Mesothelial cell of epicardium (in vitro differentiated cells): ENCODE data around the gene MMP3. TPM values are rescaled to one million over a fixed set of nuclear protein-coding genes. Genes with fewer than 3 reads are reported as not detected.

ENCODE experiments used
- DNase-seq, 2 experiments: peaks; one replicate each; pipeline ENCODE4 v3.0.0; 2021; ENCODE audit warnings: low spot score in 2 of 2; ENCODE audit not compliant: unreplicated experiment in 2 of 2
- H3K27ac Mint-ChIP-seq: 2 replicates; pipeline ENCODE4 v1.8.0; 2021; ENCODE audit warnings: mixed read lengths
- H3K27me3 Mint-ChIP-seq: 2 replicates; pipeline ENCODE4 v1.8.0; 2021; ENCODE audit warnings: low read depth, mixed read lengths
- H3K36me3 Mint-ChIP-seq: 2 replicates; pipeline ENCODE4 v1.8.0; 2021; ENCODE audit warnings: mixed read lengths
- H3K4me1 Mint-ChIP-seq: 2 replicates; pipeline ENCODE4 v1.8.0; 2021; ENCODE audit warnings: mixed read lengths
- H3K4me3 Mint-ChIP-seq: 2 replicates; pipeline ENCODE4 v1.8.0; 2021; ENCODE audit warnings: mild to moderate bottlenecking, moderate library complexity, mixed read lengths
- H3K9me3 Mint-ChIP-seq: 2 replicates; pipeline ENCODE4 v1.8.0; 2021; ENCODE audit warnings: mixed read lengths
- CTCF ChIP-seq: fragments of 200-600 bp; sonication (generic); IDR thresholded peaks from one replicate; pipeline ENCODE4 v1.5.0; 2021; ENCODE audit warnings: antibody characterized with exemption; ENCODE audit not compliant: unreplicated experiment
- total RNA-seq: library from RNA; stranded (reverse); gene quantifications from 3 replicates; pipeline ENCODE4 v1.2.1, GENCODE V29; 2021

Gene MMP3
- total RNA-seq, 1 donor from 2014 or later = not detected

- Mint-ChIP-seq H3K36me3 (no peaks in the 10 kb centered on the region), H3K9me3 (no peaks in the 10 kb centered on the region), H3K4me1 (peaks cover 10% of the 10 kb centered on the region), H3K27ac (no peak overlapping the region), H3K4me3 (no peak overlapping the region), H3K27me3 (no peaks in the 10 kb centered on the region)
- no peak for TF ChIP-seq CTCF
- no peak for DNase-seq
Measured at GRCh38 chr11:102837646-102838045, 5.8 kb downstream of the MMP3 start.

- Mint-ChIP-seq H3K4me3 (no peak overlapping the region), H3K27ac (no peak overlapping the region), H3K4me1 (peaks cover 10% of the 10 kb centered on the region), H3K27me3 (no peaks in the 10 kb centered on the region), H3K36me3 (no peaks in the 10 kb centered on the region), H3K9me3 (no peaks in the 10 kb centered on the region)
- no peak for TF ChIP-seq CTCF
- DNase-seq = no peak
Measured at GRCh38 chr11:102837156-102837555, 6.3 kb downstream of the MMP3 start.

- Mint-ChIP-seq H3K4me3 (no peak overlapping the region), H3K27ac (no peak overlapping the region), H3K36me3 (no peaks in the 10 kb centered on the region), H3K9me3 (no peaks in the 10 kb centered on the region), H3K4me1 (peaks cover 10% of the 10 kb centered on the region), H3K27me3 (no peaks in the 10 kb centered on the region)
- no peak for TF ChIP-seq CTCF
- no peak for DNase-seq
Measured at GRCh38 chr11:102836290-102836875, 7.0 kb downstream of the MMP3 start.

GRCh38 chr11:102833731-102834130 lies 9.7 kb downstream of the MMP3 start:
- H3K27ac Mint-ChIP-seq = no peak overlapping the region

GRCh38 chr11:102832612-102833011 lies 10.8 kb downstream of the MMP3 start:
- Mint-ChIP-seq H3K27me3 (no peaks in the 10 kb centered on the region), H3K4me1 (peaks cover 6% of the 10 kb centered on the region), H3K27ac (no peak overlapping the region), H3K4me3 (no peak overlapping the region), H3K36me3 (no peaks in the 10 kb centered on the region), H3K9me3 (no peaks in the 10 kb centered on the region)
- no peak for TF ChIP-seq CTCF
- DNase-seq = no peak

More at GRCh38 chr11:102833731-102834130, 9.7 kb downstream of the MMP3 start:
- H3K4me1 Mint-ChIP-seq = peaks cover 6% of the 10 kb centered on the region
- H3K4me3 Mint-ChIP-seq = no peak overlapping the region
- no peak for DNase-seq
- H3K9me3 Mint-ChIP-seq = no peaks in the 10 kb centered on the region
- no peaks in the 10 kb centered on the region for H3K27me3 Mint-ChIP-seq
- no peaks in the 10 kb centered on the region for H3K36me3 Mint-ChIP-seq
- TF ChIP-seq CTCF = no peak
